ENCODE measurements around the gene RSPO1. TPM values are rescaled to one million over a fixed set of nuclear protein-coding genes. Genes with fewer than 3 reads are reported as not detected.

The RSPO1 gene
- polyA plus RNA-seq, 1 experiment: not detected

- no peak overlapping the region for H3K27ac ChIP-seq (ENCODE audit: low read depth, low read length)
- TF ChIP-seq CTCF (IDR thresholded peaks at IDR 0.05; ENCODE audit: low read depth, low read length): no peak
- H3K4me3 ChIP-seq (ENCODE audit: low read depth, low read length): no peak overlapping the region
- no peaks in the 10 kb centered on the region for H3K9me3 ChIP-seq (ENCODE audit: control insufficient read depth, insufficient read depth, low read length)
- no peak for DNase-seq (ENCODE audit: low read depth, low spot score)
- ChIA-PET POLR2A (no interaction called here), CTCF (interaction anchor here (1.0 kb wide), 1 partner anchor 48 kb away, joined by 3 read pairs; no protein-coding TSS in a partner anchor)
- H3K27me3 ChIP-seq (ENCODE audit: control insufficient read depth, insufficient read depth, low read length): peaks cover 10% of the 10 kb centered on the region
These were observed 17.1 kb upstream of the RSPO1 start for GRCh38 chr1:37651803-37652202.

- H3K27me3 ChIP-seq (ENCODE audit: control insufficient read depth, insufficient read depth, low read length): peaks cover 10% of the 10 kb centered on the region
- CTCF ChIA-PET: no interaction called here
- no peaks in the 10 kb centered on the region for H3K9me3 ChIP-seq (ENCODE audit: control insufficient read depth, insufficient read depth, low read length)
- no peak overlapping the region for H3K27ac ChIP-seq (ENCODE audit: low read depth, low read length)
- no peak overlapping the region for H3K4me3 ChIP-seq (ENCODE audit: low read depth, low read length)
- DNase-seq (ENCODE audit: low read depth, low spot score): no peak
- POLR2A ChIA-PET: no interaction called here
- TF ChIP-seq CTCF (IDR thresholded peaks at IDR 0.05; ENCODE audit: low read depth, low read length): no peak
These were observed 16.0 kb upstream of the RSPO1 start for GRCh38 chr1:37650721-37651120.

DNA sequence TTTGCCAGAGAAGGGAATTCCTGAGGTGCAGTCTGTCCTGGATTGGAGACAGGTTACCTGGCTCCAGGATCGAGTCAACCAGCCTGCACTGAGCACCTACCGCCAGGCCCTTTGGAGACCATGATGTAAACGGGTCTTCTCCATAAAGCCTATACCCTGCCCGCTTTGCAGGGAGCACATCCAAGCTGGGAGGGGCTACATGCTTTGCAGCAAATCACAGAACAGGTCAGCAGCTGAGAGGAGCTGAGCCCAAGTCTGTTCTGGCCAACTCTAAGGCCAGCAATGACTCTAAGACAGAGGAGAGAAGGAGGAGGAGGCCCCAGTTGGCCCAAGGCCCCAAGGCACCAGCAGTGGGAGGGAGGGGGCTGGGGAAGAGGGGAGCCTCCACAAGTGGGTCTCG, 15.5 kb upstream of the RSPO1 start:
- no peak for DNase-seq (ENCODE audit: low read depth, low spot score)
- ChIA-PET CTCF (no interaction called here), POLR2A (no interaction called here)
- no peak for TF ChIP-seq CTCF (IDR thresholded peaks at IDR 0.05; ENCODE audit: low read depth, low read length)
- Histone ChIP-seq H3K4me3 (ENCODE audit: low read depth, low read length) (no peak overlapping the region), H3K27ac (ENCODE audit: low read depth, low read length) (no peak overlapping the region), H3K27me3 (ENCODE audit: control insufficient read depth, insufficient read depth, low read length) (peaks cover 9% of the 10 kb centered on the region), H3K9me3 (ENCODE audit: control insufficient read depth, insufficient read depth, low read length) (no peaks in the 10 kb centered on the region)

- Histone ChIP-seq H3K9me3 (ENCODE audit: control insufficient read depth, insufficient read depth, low read length) (no peaks in the 10 kb centered on the region), H3K27ac (ENCODE audit: low read depth, low read length) (no peak overlapping the region), H3K4me3 (ENCODE audit: low read depth, low read length) (no peak overlapping the region), H3K27me3 (ENCODE audit: control insufficient read depth, insufficient read depth, low read length) (peaks cover 18% of the 10 kb centered on the region)
- ChIA-PET CTCF (no interaction called here), POLR2A (no interaction called here)
- no peak for TF ChIP-seq CTCF (IDR thresholded peaks at IDR 0.05; ENCODE audit: low read depth, low read length)
- no peak for DNase-seq (ENCODE audit: low read depth, low spot score)
These were observed 12.6 kb upstream of the RSPO1 start for GRCh38 chr1:37647281-37647680.

GRCh38 chr1:37641059-37641458, 6.4 kb upstream of the RSPO1 start:
- TF ChIP-seq CTCF (IDR thresholded peaks at IDR 0.05; ENCODE audit: low read depth, low read length): no peak
- Histone ChIP-seq H3K4me3 (ENCODE audit: low read depth, low read length) (no peak overlapping the region), H3K27ac (ENCODE audit: low read depth, low read length) (no peak overlapping the region), H3K27me3 (ENCODE audit: control insufficient read depth, insufficient read depth, low read length) (peaks cover 37% of the 10 kb centered on the region), H3K9me3 (ENCODE audit: control insufficient read depth, insufficient read depth, low read length) (no peaks in the 10 kb centered on the region)
- no peak for DNase-seq (ENCODE audit: low read depth, low spot score)
- CTCF ChIA-PET: no interaction called here
- POLR2A ChIA-PET: no interaction called here

Data from AG04450 (cell line).